Spleen (tissue), 11 donors: ENCODE data around the gene RHOU. TPM values are rescaled to one million over a fixed set of nuclear protein-coding genes. Genes with fewer than 3 reads are reported as not detected.

Experiments used
- DNase-seq: peaks from one replicate; pipeline ENCODE4 v3.0.0-alpha.2; 2020
- H3K27ac ChIP-seq, 8 donors: fragments of 200-600 bp; sonication (generic) in 7 of 8; 1 replicate in 4 of 8; 2 replicates in 4 of 8; pipeline versions ENCODE4 v1.5.0 to v1.8.0; 2016 to 2021; ENCODE audit warnings: inconsistent platforms in 4 of 8, mild to moderate bottlenecking in 4 of 8, moderate library complexity in 1 of 8
- H3K27me3 ChIP-seq, 7 donors: fragments of 200-600 bp; sonication (generic) in 6 of 7; replicated peaks in 1 of 7; 1 replicate in 4 of 7; 2 replicates in 3 of 7; pipeline versions ENCODE4 v1.5.0 to v1.8.0; 2016 to 2021; ENCODE audit warnings: inconsistent platforms in 3 of 7, mild to moderate bottlenecking in 1 of 7
- H3K36me3 ChIP-seq, 6 donors: fragments of 200-600 bp; sonication (generic) in 5 of 6; 1 replicate in 4 of 6; 2 replicates in 2 of 6; pipeline versions ENCODE4 v1.5.0 to v1.8.0; 2016 to 2021; ENCODE audit warnings: inconsistent platforms in 2 of 6
- H3K4me1 ChIP-seq, 6 donors: fragments of 200-600 bp; sonication (generic) in 5 of 6; 1 replicate in 3 of 6; 2 replicates in 3 of 6; pipeline versions ENCODE4 v1.5.0 to v1.8.0; 2016 to 2021; ENCODE audit warnings: inconsistent platforms in 3 of 6
- H3K4me3 ChIP-seq, 8 donors: fragments of 200-600 bp; sonication (generic) in 7 of 8; 1 replicate in 4 of 8; 2 replicates in 4 of 8; pipeline versions ENCODE4 v1.5.0 to v1.8.0; 2016 to 2021; ENCODE audit warnings: inconsistent platforms in 4 of 8, mild to moderate bottlenecking in 4 of 8, moderate library complexity in 2 of 8
- H3K9me3 ChIP-seq, 8 donors: fragments of 200-600 bp; sonication (generic) in 7 of 8; 1 replicate in 4 of 8; 2 replicates in 4 of 8; pipeline versions ENCODE4 v1.5.0 to v1.8.0; 2016 to 2021; ENCODE audit warnings: inconsistent platforms in 4 of 8
- POLR2A ChIP-seq, 3 donors: fragments of 450-650 bp; IDR thresholded peaks; one replicate each; pipeline ENCODE4 v1.5.1; 2017; ENCODE audit warnings: antibody characterized with exemption in 3 of 3, mild to moderate bottlenecking in 1 of 3
- POLR2AphosphoS5 ChIP-seq, 3 donors: sonication (generic); formaldehyde crosslinking; IDR thresholded peaks; one replicate each; pipeline ENCODE4 v1.5.1; 2017; ENCODE audit warnings: antibody characterized with exemption in 3 of 3
- WGBS, 5 donors: extraction: QIAGEN DNeasy Blood & Tissue Kit in 3 of 5; methylation state at CpG; one replicate each; pipeline versions ENCODE4 v1.1.5 to v1.1.7; 2013 to 2018; 5-methylcytosine and 5-hydroxymethylcytosine counted together
- intact Hi-C: fragments of 100-400 bp; cut with DNase I; formaldehyde crosslinking; loops from one replicate; pipeline ENCODE4 v1.15.0; 2023; ENCODE audit warnings: low total_unique reads
- polyA plus RNA-seq, 3 donors: library from polyadenylated mRNA; stranded (reverse); fragments of 200-250 nt; gene quantifications; one replicate each; pipeline ENCODE4 v1.2.1, GENCODE V29; 2013
- total RNA-seq, 7 donors: library from RNA; depleted of rRNA in 3 of 7; stranded (reverse); fragments of >200 nt in 3 of 7; fragmentation: NEBNext Ultra II Directional in 4 of 7; extraction: Animal tissue kit (Norgen Biotek cat#: 25700) in 4 of 7; gene quantifications; one replicate each; pipeline versions ENCODE4 v1.1.0 to v1.2.1, GENCODE V29; 2016 to 2021
- TF ChIP-seq, protein P1 (sequence below), 11 experiments: fragments of 200-600 bp in 7 of 11; fragments of 450-650 bp in 4 of 11; sonication (generic) in 4 of 11; IDR thresholded peaks in 8 of 11; conservative IDR thresholded peaks in 3 of 11; 1 replicate in 7 of 11; 2 replicates in 4 of 11; pipeline versions ENCODE4 v1.4.0 to v1.8.0; 2016 to 2021; ENCODE audit warnings: antibody characterized with exemption in 11 of 11, inconsistent platforms in 4 of 11, mild to moderate bottlenecking in 1 of 11
- donor health status: healthy with polysubstance abuse.
- donor health status: DM: no; HTN: no; CAD: no; lungs with moderate emphysema.
- donor health status: DM: no; HTN: no; CAD: no.
- donor health status: Bipolar disorder and iron deficiency.
- donor health status: healthy.
- donor health status: DM: no; HTN: no; CAD: no.
- donor health status: DM: yes; HTN: yes; CAD: no.

RHOU gene
- total and polyA plus RNA-seq, 10 donors, result 5.7 to 55.7 (median 25.1) TPM

DNA sequence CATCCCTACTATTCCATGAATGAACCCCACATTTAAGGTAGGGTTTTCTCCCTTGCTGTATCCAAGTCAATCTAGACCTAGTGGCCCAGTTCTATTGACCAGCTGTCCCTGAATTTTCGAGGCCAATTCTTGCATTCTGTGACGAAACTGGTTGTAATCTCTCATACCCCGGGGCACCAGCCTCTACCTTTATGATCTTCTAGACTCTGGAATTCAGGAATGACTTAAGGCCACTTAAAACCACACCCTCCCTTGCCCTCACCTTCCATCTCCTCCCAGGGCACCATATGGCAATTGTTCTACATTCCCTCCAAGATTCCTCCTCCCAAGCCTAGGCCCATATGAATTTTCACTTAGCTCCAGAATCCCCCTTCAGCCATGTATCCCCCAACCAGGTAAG is 48.9 kb downstream of the RHOU start:
- Histone ChIP-seq H3K27ac (no peak overlapping the region), H3K36me3 (no peaks in the 10 kb centered on the region), H3K4me1 (peaks cover 0 to 6% (median 0%) of the 10 kb centered on the region in 6 donors), H3K27me3 (peaks cover 0 to 3% (median 0%) of the 10 kb centered on the region in 7 donors), H3K4me3 (no peak overlapping the region), H3K9me3 (no peaks in the 10 kb centered on the region)
- DNase-seq, result no peak
- WGBS, 5 donors, result 83 to 97% (median 89%) methylated on average over 3 of the region's 3 CpGs
- intact Hi-C loops, result no loop called here
- TF ChIP-seq, protein P1, sequence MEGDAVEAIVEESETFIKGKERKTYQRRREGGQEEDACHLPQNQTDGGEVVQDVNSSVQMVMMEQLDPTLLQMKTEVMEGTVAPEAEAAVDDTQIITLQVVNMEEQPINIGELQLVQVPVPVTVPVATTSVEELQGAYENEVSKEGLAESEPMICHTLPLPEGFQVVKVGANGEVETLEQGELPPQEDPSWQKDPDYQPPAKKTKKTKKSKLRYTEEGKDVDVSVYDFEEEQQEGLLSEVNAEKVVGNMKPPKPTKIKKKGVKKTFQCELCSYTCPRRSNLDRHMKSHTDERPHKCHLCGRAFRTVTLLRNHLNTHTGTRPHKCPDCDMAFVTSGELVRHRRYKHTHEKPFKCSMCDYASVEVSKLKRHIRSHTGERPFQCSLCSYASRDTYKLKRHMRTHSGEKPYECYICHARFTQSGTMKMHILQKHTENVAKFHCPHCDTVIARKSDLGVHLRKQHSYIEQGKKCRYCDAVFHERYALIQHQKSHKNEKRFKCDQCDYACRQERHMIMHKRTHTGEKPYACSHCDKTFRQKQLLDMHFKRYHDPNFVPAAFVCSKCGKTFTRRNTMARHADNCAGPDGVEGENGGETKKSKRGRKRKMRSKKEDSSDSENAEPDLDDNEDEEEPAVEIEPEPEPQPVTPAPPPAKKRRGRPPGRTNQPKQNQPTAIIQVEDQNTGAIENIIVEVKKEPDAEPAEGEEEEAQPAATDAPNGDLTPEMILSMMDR (IDR thresholded peaks at IDR 0.05 in 8 of 11, conservative IDR thresholded peaks at IDR 0.05 in 3 of 11), result no peak
- TF ChIP-seq POLR2A (IDR thresholded peaks at IDR 0.05) (no peak), POLR2AphosphoS5 (IDR thresholded peaks at IDR 0.05) (no peak)

DNA sequence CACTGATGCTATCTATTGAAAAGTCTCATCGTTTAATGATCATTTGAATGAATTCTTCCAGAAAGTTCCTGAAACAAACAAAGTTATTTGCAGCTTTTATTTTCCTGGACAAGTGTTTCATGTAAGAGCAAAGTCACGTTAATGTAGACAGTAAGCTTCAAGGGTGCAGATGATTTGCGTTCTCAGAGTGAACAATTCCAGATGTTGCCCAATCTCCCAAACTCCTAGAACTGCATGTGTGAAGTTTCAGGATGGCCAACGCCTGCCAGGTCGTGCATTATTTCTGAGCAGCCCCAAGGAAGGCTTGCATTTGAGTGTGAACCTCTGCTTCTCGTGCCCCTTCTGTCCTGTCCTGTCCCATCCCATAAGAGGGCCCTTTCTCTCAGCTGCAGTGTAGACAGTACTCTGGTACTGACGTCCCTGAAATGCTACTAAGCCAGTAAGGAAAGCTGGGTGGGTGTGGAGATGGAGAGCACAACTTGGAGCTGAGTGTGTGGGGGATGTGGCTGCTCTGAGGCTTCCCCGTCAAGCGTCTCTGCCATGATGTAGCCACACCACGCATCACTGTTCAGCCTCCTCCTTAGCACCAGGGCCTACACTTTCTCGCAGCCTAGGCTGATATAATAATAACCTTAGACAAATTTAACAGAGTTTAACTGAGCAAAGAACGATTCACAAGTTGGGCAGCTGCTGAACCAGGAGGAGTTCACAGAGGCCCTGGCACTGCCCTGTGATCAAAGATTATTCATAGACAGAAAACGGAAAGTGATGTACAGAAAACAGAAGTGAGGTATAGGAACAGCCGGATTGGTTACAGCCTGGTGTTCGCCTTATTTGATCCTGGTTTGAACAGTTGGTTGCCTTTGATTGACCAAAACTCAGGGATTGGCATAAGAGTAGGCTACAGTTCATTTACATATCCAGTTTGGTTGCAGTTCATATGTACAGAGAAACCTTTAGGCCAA is 50.4 kb downstream of the RHOU start:
- TF ChIP-seq POLR2AphosphoS5 (IDR thresholded peaks at IDR 0.05) (no peak), POLR2A (IDR thresholded peaks at IDR 0.05) (no peak)
- TF ChIP-seq, protein P1 (IDR thresholded peaks at IDR 0.05 in 8 of 11, conservative IDR thresholded peaks at IDR 0.05 in 3 of 11), result no peak
- DNase-seq, result no peak
- Histone ChIP-seq H3K9me3 (no peaks in the 10 kb centered on the region), H3K4me3 (no peak overlapping the region), H3K4me1 (peaks cover 0 to 6% (median 0%) of the 10 kb centered on the region in 6 donors), H3K27me3 (peaks cover 0 to 3% (median 0%) of the 10 kb centered on the region in 7 donors), H3K27ac (no peak overlapping the region), H3K36me3 (no peaks in the 10 kb centered on the region)
- 82 to 87% (median 84%) methylated on average over 15 of the region's 15 CpGs for WGBS, 5 donors
- intact Hi-C loops, result no loop called here

DNA sequence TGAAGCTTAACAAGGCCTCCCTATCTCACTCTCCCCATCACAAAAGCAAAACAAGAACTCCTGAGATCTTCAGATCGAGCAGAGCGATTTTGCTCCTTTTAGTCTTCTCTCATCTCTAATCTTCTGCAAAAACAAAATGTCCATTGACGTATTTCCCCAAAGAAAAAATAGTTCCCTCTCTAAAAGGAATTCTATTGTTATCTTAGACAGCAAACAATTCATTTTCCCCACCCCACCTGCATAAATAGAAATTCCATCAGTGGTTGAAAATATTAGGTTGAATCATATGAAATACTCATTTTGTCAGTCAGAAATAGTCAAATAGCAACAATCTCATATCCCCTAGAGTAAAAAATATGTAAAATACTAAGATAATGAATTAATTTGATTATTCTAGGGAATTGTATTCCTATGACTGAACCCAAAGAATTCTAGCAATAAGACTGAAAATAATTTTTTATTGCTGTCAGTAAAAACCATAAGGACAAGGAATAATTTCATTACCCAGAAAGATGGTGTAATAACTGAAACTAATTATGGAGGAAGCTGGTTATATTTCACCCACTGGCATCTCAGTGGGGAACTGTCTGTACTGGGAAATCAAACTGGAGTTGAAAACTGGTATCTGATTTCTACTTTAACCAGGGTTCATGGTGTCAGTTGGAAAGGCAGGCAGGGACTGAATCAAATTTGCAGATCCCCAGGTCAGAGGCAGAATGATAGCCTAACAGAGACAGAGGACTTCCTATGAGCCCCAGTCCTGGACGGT is 51.3 kb downstream of the RHOU start:
- Histone ChIP-seq H3K27ac (no peak overlapping the region), H3K36me3 (no peaks in the 10 kb centered on the region), H3K9me3 (no peaks in the 10 kb centered on the region), H3K27me3 (peaks cover 0 to 3% (median 0%) of the 10 kb centered on the region in 7 donors), H3K4me3 (no peak overlapping the region), H3K4me1 (peaks cover 0 to 6% (median 0%) of the 10 kb centered on the region in 6 donors)
- intact Hi-C loops, result no loop called here
- no peak for DNase-seq
- 86 to 93% (median 89%) methylated on average over 4 of the region's 4 CpGs for WGBS, 5 donors
- TF ChIP-seq POLR2A (IDR thresholded peaks at IDR 0.05) (no peak), POLR2AphosphoS5 (IDR thresholded peaks at IDR 0.05) (no peak)
- TF ChIP-seq, protein P1 (IDR thresholded peaks at IDR 0.05 in 8 of 11, conservative IDR thresholded peaks at IDR 0.05 in 3 of 11), result no peak
